T-helper 9 cell (primary cell): Measurements from ENCODE around the gene NBEA.

Experiments
- DNase-seq: peaks from one replicate; pipeline ENCODE4 v3.0.0-alpha.2; 2020

The NBEA gene

DNA sequence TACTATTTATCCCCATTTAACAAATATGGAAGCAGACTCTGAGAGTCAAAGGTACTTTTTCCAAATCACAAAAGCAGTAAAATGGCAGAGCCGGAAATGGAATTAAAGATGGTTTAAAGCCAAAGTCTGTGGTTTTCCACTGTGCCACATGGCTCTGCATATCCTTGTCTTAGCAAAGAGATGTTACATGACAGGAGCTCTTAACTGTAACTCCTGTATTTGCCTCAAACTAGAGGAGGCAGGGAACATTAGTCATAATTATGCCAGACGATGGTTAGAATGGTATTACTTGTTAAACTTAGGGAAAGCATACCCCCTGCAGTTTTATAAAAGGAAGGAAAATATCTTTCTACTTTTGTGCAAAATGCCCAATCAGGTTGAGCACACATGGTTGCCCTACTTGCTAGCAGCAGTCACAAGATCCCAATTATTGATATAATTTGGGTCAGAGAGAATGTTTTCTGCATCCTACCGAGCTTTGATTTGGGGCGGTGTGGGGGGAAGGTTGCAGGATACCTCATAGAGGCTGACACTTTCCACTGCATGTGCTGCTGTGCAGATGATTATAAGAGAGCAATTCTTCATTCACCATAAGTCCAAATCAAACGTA is 576.4 kb downstream of the NBEA start:
- DNase-seq = no peak

DNA sequence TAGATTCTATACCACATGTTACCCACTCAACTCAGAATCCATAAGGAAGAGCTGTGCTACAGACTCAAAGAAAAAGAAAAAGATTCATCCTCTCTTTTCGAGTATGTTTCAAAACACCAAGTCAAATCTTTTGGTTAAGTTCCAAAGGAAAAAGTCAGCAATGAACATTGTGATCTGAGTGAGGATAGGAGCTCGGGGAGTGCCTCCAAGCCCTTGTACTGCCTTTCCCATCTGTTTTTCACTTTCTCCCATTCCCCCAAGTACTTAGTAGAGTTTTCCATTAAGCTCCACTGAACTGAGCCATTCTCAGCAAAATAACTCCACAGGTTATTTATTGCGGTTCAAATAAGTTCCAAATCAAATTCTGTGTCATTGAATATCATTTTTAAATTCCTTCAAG is 582.1 kb downstream of the NBEA start:
- DNase-seq = no peak

DNA sequence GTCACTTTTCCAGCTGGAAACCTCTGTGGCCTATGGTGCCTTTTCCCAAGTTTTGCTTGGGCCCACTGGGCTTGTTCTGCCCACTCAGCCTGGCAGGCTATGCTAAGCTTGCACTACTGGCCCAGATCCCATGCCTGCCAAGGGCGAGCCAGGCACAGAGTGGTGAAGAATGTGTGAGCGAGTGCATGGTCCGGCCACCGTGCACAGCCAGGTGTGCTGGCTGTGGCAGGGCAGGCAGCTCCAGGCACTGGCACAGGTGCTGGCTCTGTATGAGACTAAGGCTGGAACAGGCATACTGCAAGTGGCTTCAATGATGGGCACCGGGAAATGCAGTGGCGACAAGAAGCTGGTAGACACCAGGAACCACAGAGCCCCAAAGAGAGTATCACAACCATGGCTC is 584.5 kb downstream of the NBEA start:
- DNase-seq = no peak

DNA sequence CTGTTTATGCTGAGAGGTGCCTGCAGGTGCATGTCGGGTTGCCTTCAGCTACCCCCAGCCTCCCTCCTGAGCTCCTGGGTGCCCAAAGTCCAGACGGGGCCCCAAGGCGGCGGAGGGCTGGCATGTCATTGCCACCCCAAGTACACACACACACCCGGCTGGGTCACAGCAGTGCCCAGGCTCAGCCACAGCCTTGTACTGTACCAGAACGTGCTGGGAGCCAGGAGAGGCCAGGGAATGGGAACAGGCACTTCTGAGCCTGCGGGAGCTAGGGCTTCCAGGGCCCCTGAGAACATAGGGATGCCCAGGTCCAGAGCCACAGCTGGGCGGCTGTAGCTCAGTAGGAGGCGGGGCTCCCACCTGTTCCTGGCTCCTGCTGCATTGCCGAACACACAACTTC is 585.4 kb downstream of the NBEA start:
- DNase-seq = no peak

DNA sequence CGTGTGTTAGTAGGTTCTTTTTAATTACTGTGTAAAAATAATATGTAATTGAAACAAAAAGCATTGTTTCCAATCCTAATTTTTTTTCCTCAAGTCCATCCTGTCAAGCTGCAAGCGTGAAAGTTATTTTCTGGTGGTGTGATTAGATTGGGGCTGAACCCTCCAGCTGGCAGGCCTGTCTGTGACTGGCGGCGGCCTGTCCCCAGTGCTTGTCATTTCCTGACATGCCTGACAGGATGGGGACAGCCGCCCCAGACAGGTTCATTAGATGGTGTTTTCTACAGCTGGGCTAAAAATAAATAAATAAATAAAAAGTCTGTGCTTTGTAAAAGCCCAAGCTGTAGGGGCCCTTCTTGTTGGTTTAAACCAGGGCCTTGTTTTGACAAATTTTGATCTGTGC is 588.1 kb downstream of the NBEA start:
- no peak for DNase-seq

DNA sequence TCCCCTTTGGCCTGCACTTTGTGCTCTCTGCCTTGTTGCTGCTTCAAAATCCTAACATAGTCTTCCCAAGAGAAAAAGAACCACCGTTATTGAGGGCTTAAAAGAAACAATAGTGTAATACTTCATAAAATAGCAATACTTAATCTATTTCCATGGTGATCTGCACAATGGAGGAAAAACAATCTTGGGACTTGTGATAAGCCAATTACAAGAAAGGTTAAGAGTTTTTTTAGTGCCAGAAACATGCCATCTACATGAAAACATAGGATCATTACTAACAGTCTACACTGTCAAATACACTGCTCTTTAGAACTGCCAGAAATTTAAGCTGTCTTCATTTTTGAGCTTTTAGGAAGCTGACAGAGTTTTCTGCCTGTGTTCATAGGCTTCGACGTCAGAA is 588.5 kb downstream of the NBEA start:
- no peak for DNase-seq

DNA sequence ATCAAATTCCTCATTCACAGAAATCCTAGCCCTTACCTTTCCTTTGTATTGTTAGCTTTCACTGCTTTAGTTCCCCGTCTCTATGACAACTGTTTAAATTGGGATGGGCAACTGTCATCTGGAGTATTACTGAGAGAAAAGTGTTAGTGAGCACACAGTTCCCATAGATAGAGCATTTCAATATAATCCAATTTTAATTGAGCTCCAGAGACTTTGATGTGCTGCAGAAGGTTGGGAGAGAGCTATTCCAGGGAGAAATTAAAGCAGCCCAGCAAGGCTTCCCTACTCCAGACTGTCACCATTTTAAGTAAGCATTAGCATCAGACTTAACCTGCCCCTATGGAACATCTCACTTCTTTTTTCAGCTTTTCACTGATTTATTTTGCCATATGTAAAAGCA is 589.5 kb downstream of the NBEA start:
- DNase-seq = no peak

DNA sequence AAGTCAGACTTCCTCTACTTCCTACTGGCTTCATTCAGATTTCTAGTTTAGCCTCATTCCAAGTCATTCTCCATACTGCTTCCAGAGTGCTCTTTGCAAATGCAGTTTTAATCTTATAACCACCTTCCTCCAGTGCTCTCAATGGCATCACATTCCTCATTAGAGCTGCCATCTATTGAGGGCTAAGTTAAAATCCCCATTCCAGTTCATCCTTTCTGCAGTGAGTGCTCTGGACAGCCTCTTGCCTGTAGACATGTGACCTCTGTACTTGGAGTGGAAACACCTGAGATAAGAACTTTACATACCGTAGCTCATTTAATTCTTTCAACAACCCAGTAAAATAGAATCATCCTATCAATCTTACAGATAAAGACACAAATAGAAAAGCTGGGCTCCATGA is 592.3 kb downstream of the NBEA start:
- DNase-seq = no peak

DNA sequence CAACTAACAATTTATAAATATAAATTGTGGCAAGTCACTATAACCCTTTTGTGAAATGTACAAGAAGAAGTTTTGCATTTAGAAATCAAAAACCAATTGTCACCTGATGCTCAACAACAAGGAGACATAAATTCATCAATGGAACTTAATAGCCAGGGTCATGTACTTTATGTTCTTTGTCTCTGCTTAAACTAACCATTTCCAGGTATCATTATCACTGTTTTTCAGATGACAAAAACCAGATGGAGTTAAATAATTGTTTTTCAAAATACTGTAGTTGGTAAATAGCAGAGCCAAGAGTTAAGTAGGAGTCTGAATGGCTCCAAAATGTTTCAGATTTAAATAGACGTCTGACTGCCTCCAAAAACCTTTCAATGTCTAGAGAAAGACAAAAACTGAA is 606.7 kb downstream of the NBEA start:
- DNase-seq = no peak

DNA sequence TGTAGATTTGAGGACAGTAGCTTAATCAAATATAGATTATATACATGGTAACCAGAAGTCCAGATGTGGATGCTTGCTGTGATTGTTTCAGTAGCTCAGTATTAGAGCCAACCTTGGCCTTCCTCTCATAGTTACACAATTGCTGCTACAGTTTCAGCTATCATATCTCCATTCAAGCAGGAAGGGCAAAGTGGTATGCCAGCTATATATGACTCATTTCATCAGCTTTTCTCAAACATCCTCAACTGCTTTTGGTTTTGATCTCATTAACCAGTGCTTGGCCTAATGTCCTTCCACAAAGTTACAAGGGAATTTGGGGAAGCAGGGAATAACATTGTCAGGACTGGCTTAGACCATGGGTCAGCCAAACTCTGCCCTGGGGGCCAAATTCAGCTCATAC is 607.4 kb downstream of the NBEA start:
- no peak for DNase-seq

DNA sequence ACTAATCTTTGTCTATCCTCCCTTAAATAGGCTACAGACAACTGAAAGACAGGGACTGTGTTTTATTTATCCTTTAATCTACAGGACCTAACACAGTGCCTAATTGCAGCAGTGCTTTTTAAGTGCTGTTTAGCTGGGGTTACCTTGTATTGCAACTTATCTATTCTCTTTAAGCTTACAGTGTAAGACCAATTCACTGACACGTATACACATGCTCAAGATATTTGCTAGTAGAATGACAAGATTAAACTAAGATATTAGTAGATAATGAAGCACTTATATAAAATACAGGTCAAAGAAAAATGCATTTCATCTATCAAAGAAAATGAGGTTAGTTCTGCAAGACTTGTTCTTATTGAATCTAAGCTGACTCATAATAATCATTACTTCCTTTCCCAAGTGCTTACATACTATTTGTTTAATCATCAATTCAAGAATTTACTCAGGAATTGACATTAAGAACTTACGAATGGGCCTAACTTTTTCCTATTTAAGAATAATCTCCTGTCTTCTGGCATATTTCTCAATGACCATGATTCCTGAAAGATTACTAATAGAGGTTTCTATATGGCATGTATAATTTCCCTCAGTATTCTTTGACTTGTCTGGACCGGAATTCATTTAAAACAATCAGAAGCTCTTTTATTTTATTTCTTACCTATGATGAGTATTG is 610.2 kb downstream of the NBEA start:
- no peak for DNase-seq

DNA sequence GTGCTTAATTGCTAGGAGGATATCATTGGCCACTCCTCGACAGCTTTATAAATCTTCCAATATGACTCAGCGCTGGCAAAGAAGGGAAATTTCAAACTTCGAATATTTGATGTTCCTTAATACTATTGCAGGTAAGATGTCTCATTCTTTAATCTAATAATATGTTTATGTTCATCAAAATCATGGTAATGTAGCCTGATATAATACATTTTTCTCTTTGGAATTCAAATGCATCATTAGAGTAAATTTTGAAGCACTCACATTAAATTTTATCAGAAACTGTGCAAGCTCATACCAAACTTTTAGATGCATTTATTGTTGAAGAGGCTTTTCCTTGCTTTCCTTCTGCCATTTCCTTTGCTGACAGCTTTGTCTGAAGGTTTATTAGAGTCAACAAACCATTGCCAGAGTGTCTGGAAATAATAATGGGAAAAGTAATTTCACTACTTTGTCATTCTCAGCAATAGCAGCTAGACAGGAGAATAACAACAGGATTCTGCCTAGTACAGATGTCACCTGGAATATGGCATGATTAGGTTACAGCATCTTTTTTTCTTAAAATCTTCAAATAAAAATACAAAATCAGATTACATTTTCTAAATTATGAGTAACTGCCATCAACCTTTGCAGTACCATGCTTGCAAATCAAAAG is 613.0 kb downstream of the NBEA start:
- no peak for DNase-seq

DNA sequence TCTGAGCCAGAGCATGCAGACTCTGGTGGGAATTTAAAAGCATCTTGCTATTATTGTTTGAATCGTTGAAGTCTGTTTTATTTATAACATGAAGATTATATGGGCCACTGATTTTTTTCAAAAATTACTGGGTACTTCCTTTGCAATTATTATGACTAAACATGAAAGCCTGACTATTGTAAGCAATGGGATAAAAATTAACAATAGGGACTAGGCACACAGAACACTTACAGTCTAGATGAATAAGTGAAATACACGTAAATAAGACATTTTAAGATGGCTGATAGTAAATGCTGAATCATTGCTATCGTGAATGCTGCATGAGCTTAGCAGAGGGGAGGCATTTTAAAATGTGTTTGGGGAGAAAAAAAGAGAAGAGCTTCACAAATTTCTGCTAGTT is 615.4 kb downstream of the NBEA start:
- DNase-seq = no peak

DNA sequence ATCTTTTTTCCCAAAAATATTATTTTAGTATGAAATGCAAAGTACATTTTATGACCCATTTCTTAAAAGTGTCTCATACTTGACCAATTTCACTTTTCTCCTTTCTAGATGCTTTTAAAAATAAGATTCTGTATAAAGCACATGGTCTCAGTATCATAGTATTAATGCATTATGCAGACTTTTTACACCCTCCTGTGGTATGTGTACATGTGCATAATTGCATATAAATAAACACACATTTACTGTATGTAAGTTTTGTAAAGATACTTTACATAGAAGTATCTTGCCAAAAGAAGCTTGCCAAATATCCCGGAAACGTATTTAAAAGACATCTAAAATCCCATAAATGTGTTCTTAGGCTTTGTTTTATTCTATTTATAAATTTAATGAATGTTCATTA is 619.5 kb downstream of the NBEA start:
- DNase-seq = no peak

DNA sequence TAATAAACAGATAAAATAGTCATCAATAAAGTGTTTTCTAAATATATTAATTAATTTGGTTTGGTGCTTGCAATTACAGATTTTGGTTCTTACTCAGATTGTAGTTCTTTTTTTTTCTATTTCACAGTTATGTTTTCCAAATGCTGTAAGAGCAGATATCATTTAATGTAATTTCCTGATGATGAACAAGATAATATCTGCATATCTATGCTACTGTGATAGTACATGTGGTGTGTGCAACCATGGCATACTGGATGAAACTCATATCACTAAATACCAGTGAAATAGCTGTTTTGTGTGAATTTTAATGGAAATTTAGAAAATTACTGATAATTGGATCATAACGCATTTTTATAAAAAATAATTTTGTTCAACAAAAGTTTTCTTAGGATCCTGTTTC is 623.2 kb downstream of the NBEA start:
- DNase-seq = no peak

DNA sequence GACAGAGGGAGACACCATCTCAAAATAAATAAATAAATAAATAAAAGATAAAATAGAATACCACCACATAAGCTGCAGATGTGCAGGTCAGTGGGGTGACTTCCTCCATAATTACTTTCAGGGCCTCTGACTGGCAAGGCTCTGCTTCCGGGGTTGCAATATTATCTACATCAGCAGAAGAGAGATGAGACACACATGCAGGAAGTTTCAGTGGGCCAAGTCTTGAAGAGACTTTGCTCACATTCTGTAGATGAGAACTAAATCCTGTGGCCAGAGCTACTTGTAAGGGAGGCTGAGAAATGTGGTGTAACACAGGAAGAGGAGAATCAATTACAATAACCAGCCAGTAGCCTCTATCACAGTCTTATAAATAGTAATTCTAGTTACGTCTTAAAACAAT is 624.3 kb downstream of the NBEA start:
- no peak for DNase-seq

DNA sequence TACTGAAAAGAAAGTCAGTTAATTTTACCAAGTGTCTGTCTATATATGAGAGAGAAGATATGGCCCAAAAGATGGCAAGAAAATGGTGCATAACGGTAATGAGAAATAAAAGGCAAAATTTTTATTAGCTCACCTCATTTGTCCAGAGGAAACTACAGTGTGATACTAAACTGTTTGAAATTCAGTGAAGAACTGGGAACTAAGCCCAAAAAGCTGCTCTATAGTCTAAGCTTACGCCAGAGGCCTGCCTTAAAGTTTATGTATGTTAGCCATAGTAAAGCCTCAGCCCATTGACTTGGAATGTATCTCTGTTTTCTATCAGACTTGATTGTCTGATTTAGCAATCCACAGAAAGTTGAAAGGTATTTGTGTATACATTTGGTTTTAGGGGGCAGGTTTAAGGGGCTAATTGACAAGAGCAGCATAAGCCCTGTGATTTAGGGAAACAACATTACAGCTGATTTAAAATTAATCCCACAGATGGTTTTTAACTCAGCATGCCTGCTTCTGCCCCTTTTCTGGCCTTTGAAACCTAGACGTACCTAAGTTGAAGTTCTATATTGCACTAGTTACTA is 625.4 kb downstream of the NBEA start:
- no peak for DNase-seq

DNA sequence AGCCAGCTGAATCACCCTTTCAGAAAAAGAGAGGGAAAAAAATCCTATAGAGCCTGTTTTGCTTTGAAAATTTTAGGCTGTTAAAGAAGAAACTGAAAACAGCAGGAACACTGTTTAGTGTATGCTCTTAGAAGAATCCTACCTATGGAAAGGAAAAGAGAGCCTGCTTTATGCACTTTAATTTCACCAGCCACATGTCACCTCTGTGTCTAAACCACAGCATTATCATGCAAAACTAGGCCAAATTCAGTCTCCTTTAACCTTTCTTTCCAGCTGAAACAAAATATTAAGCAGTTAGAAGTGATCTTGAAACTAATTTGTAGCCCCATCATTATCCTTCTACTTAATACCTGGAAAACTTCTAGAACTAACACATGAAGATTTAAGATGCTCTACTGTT is 631.6 kb downstream of the NBEA start:
- no peak for DNase-seq

DNA sequence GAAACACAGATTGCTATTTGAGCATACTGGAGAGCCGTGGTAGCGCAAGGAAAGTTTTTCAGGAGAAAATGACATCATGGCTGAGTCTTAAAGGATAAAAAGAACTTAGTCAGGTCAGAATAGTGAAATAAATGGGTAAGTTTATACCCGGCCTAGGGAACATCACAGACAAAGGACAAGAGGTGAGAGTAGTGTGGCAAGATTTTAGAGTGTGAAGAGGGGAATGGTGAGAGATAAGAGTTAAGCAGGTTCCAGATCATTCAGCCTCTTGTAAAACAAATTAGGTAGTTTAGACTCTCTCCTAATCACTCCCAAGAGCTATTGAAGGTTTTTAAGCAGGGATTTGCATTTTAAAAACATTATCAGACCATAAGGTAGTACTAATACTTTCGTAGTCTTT is 650.4 kb downstream of the NBEA start:
- no peak for DNase-seq

DNA sequence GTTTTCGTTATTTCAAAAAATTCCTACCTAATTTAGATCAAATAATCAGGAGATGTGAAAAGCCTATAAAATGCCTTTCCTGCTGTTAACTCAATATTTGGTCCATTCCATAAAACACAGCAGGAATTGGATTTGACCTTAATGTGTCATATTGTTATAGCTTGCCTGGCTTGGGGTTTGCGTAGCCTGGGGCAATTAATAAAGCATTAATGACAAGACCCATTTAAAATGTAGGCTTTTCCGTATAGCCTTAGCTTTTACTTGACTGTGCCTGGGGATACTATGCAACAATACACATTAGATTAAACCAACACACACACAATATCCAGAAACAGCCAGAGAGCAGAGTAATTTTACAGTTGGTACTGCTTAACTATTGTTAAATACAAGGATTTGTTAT is 651.6 kb downstream of the NBEA start:
- no peak for DNase-seq

DNA sequence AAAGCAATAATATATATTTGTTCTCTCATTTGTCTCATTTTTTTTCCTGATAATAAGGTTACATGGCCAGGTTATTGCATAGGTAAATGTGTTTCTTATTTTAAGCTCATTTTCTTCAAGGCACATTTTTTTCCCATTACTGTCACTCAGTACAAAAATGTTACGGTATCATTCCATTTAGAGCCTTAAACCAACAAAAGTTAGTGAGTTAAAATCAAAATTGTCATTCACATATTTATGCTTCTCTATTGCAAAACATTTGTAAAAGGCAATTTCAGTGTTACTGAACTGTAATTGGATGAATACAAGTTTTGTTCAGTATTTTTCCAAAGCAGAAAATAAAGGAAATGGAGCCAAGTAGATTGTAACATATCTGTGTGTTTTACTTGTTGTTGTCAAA is 652.0 kb downstream of the NBEA start:
- no peak for DNase-seq

DNA sequence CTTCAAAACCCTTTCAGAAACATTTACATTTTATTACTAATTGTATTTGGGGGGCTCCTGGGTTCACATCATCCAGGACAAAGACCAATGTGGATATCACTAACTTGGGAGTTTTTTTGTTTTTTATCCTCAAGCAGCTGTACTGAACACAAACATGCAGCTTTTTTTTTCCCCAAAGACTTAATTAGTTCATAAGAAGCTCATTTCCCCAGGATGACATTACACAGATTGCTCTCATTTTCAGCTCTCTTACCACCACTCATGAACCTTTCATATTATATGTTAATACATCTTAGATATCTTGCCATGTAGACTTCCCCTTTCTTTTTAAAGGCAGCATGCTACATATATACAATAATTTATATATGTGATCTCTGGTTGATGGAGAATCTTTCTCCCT is 653.1 kb downstream of the NBEA start:
- no peak for DNase-seq

DNA sequence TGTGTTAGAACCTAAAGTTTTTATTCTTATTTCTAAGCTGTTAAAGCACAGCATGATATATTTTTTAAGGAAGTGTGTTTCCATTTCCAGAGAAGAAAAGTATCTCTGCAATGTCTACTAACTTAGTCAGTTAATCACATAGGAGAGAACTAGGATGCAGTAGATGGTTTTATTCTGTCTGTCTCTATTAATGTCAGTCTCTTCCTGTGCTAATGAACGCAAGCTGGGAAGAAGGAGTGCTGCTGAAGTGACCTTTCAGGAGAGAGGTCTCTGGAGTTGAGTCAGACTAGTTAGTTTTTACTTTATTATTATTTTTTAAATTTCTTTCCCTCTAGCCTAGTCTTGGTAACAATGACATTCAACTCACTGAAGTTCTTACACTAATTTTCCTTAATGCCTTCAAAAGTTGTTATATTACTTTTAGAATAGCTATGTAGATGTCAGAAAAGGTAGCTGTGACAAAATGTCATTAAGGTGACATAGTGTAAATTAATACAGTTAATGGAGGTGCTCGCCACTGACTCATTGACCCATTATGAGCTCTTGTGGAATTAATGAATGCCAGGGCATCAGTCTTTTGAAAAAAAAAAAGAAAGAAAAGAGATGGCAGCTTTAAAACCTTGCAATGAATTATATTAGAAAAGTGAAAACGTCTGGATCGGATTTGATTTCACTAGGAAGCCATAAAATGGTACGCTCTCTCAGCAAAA is 654.4 kb downstream of the NBEA start:
- no peak for DNase-seq

DNA sequence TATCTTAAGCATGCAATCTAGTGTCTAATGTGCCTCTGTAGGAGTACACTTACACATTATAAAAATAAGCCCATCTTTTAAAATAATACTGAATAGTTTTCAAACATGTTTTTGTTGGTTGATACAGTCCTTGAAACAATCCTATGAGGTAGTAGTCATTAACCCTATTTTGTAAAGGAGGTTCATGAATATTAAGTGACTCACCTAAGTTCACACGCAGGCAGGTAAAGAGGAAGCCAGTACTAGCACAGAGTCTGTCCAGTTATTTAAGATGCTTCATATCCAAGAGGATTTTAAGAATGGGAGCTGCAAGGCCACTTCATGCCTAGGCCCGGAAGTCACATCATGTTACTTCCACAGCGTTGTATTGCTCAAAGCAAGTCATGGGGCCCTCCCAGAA is 655.4 kb downstream of the NBEA start:
- no peak for DNase-seq
